ENCODE measurements around the gene HYAL1.

The HYAL1 gene

GRCh38 chr3:50303013-50303815 is at the start of gene HYAL1:
HYAL1 (minus strand) TSS chr3:50303574; CDS start chr3:50302956, 618 bp downstream.
- ATAC-seq: no peak

DNA sequence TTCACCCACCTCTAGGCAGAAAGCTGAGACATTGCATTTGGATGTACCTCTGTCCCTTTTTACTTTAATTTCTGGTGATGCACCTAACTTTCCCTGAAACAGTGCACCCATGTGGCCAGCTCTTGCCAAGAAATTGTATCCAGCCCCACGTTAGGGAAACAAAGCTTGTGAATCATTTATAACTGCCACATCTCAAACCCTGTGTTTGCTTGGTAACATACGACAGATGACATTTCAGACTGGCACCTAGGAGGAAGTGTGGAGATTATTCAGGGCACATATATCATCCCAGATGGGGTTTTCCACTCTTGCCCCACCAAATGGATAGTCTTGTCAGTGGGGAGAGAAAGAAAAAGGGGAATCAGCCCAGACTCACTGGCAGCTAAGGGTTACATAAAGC is 49.4 kb upstream of the HYAL1 start:
- ATAC-seq: no peak

- ATAC-seq: no peak
Measured at GRCh38 chr3:50351323-50351697, 47.9 kb upstream of the HYAL1 start.

GRCh38 chr3:50350527-50351322 is 47.4 kb upstream of the HYAL1 start, which contains the start of the genes CYB561D2 and NPRL2:
CYB561D2 (plus strand) TSS chr3:50350862; CDS start chr3:50351434, 572 bp downstream.
NPRL2 (minus strand) TSS chr3:50350775; CDS start chr3:50350652, 123 bp downstream.
- ATAC-seq: peak; percentile 89 to 90

DNA sequence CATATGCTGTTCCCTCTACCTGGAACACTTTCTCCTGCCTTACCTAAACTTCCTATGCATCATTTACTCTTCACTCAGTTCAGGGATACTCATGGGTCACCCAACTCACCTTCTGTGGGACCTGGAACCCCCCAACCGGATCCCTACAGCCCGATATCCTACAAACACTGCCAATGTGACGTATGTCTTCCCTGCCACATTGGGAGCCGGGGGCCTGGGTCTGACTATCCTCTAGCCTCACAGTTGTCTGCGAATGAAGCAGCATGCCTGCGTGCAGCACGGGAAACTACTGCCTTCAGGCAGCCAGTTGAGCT is 46.8 kb upstream of the HYAL1 start:
- no peak for ATAC-seq

GRCh38 chr3:50347187-50347813 is 43.9 kb upstream of the HYAL1 start:
- peak; percentile 6 to 10 for ATAC-seq

- ATAC-seq: peak; percentile 12 to 29
Measured at GRCh38 chr3:50345586-50346234, 42.3 kb upstream of the HYAL1 start, which contains the start of gene ZMYND10. ZMYND10 (minus strand) TSS chr3:50345732; CDS start chr3:50345579, 153 bp downstream.

GRCh38 chr3:50345008-50345407 is 41.6 kb upstream of the HYAL1 start:
- no peak for ATAC-seq

GRCh38 chr3:50342813-50343633 is 39.6 kb upstream of the HYAL1 start:
- ATAC-seq: no peak

DNA sequence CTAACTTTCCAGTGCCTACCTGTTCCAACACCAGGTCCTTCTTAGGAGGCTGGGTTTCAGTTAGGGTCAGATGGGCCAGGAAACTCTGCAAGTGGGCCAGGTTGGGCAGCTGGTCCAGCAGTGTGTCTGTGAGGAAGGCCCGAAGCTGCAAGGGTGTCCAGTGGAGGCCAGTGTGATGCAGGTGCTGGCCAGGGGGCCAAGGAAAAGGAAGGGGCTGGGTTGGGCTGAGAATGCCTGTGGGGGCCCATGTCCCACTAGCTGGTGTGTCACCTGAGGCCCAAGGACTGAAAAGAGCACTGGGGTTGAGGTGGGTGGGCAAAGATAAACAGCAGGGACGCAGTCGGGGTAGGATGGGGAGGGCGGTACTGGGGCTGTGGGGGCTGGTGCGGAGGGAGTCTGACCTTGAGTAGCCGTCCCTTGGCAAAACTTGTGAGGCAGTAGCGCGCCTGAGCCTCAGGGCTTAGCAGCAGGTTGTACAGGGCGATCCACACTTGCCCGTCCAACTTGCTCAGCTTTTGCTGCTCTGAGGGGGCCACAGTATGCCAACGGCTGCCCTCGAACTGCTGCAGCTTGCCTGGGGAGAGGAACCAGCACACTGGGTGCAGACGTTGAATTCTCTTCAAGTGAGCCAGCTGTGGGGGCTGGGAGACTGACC is 38.7 kb upstream of the HYAL1 start:
- no peak for ATAC-seq

DNA sequence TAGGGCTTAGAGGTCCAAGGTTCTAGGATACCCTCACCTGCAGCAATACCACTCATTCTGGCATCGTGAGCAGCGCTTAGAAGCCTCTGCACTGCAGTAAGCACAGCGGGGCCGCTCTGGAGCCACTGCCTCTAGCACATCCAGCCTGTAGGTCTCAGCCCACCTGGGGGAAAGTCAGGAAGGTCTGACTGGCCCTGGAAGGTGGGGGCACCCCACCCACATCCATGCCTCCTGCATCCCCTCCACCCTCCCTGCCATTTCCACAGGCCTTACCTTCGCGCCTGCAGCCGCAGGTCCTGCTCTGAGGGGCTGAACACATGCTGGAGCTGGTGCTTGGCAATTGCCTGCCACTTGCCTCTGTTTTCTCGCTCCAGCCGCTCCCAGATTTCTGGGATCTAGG is 38.2 kb upstream of the HYAL1 start:
- no peak for ATAC-seq

DNA sequence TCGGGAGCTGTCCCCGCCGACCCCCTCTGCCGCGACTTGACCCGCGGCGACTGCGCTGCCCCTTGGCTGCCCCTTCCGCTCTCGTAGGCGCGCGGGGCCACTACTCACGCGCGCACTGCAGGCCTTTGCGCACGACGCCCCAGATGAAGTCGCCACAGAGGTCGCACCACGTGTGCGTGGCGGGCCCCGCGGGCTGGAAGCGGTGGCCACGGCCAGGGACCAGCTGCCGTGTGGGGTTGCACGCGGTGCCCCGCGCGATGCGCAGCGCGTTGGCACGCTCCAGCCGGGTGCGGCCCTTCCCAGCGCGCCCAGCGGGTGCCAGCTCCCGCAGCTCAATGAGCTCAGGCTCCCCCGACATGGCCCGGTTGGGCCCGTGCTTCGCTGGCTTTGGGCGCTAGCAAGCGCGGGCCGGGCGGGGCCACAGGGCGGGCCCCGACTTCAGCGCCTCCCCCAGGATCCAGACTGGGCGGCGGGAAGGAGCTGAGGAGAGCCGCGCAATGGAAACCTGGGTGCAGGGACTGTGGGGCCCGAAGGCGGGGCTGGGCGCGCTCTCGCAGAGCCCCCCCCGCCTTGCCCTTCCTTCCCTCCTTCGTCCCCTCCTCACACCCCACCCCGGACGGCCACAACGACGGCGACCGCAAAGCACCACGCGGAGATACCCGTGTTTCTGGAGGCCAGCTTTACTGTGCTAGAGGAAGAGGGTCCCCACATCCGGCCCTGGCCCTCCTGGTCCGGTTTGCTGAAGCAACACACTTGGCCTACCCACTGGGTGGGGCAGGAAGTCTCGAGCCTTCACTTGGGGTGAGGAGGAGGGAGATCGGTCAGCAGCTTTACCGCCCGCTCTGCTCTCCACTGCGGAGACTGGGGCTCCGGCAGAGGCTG is 37.3 kb upstream of the HYAL1 start, which contains the start of gene RASSF1:
Gene RASSF1, minus strand, starts transcription at position 389 of the 882 bp plus-strand sequence. Its CDS starts 31 bp downstream, at position 358.
- ATAC-seq: peak; percentile 12 to 17

DNA sequence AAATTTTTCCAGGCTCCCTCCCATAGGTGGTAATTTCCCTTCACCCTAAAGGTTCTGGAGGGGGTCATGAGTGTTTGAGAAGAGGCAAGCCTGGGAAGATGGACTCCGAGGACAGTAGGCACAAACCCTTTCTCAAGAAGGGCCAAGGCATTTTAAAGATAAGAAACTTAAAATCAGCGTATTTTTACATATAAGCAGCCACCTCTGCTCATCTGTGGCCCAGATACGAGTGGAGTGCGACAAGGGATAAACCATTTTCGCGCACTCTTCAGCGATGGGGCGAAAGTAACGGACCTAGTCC is 36.7 kb upstream of the HYAL1 start:
- no peak for ATAC-seq

DNA sequence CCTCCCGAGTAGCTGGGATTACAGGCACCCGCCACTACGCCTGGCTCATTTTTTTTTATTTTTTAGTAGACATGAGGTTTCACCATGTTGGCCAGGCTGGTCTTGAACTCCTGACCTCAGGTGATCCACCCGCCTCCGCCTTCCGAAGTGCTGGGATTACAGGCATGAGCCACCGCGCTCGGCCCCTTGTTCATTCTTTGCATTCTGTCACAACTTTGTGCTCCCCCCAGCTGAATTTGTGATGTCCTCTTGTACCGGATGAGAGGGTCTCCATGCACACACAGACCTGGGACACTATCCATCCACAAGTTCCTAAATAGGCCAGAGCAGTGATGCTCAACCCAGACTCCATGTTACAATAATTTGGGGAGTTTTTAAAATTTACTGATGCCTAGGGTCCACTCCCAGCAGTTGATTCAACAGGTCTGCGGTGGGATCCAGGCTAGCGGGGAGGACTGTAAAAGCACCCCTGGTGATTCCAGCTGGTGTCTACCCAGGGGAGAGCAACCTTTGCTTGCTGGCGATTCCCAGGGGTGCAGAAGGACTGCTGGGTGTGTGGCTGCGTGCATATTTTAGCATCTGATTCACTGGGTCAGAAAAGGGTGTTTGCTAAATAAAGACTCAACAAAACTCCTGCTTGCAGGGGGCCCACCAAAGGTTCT is 36.2 kb upstream of the HYAL1 start:
- no peak for ATAC-seq

DNA sequence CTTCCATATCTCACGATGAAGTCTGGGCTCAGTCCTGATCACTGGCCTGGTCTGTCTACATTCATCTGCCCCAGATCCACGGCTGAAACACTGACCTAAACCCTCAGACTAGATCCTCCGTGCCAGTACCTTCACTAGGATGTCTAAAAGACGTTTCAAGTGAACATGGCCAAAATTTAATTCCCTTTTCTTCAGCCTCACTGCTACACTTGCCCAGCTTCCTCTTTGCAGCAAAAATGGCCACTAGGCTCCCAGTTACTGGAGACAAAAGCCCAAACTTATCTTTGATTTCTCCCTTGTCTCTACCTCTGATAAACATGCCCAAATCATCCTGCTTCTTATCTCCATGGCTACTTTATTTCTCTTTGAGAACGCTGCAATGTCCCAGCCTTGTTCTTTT is 35.6 kb upstream of the HYAL1 start:
- ATAC-seq: no peak

DNA sequence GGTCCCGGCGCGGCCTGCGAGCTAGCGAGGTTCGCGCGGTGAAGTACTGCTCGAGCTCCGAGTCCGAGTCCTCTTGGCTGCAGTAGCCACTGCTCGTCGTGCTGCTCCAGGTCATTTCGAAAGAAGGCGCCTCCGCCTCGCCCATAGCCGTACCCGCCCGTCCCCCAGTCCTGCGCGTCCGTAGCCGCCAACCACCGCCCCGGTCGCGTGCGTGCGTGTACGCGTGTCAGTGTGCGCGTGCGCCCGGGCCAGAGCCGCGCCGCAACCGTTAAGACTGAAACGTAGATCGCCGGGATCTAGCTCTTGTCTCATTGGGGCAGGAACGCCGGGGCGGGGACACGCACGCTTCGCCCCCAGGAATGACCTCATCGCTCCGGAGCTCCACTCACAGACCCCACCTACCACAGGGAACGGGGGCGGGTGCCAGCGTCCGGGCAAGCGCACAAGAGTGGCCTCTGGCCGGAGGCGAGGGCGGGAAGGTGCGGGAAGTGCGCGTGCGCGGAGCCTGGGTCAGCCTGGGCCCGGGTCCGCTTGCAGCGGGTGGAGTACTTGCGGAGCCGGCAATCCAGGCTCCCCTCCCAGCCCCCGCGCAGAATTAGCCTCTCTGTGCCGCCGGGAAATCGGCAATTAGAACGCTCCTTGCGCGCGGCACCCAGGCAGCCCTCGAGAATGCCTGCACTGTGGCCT is 33.9 kb upstream of the HYAL1 start:
- peak; percentile 83 to 84 for ATAC-seq

GRCh38 chr3:50336452-50337174 is 33.2 kb upstream of the HYAL1 start:
- peak; percentile 34 to 36 for ATAC-seq

- ATAC-seq: no peak
Measured at GRCh38 chr3:50334339-50335075, 31.1 kb upstream of the HYAL1 start.
